NCI-H2171 treated with DMSO at 0.1 percent for 48 hours (cell line): ENCODE results near the gene SLC26A1.
"Not testable (repeated sequence)": the region's sequence is repeated elsewhere in the genome, so short reads cannot be mapped to it uniquely, and the experiment has no call there.

Experiments
- DNase-seq: peaks from one replicate; lab custom pipeline; 2025; lab: John Stamatoyannopoulos, UW

The SLC26A1 gene

DNA sequence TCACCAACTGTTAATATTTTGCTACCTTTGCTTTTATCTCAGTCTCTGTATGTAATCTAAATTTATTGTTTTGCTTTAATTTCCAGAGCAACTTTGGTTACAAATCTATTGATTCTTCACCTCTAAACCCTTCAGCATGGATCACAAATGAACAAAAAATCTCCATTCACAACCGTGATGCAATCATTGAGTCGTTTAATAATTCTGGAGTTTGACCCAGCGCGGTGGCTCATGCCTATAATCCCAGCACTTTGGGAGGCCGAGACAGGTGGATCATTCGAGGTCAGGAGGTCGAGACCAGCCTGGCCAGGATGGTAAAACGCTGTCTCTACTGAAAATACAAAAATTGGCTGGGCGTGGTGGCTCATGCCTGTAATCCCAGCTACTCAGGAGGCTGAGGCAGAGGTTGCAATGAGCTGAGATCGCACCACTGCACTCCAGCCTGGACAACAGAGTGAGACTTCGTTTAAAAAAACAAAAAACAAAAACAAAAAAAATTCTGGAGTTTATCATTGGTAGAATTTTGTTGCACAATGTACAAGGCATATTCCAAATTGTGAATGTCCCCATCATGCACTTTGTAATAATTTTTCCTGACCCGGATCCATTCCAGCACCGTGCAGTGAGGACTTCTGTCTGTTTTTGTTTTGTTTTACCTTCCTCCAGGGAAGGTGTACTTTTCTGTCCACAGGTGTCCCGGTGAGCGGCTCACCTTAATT, 8.7 kb downstream of the SLC26A1 start:
- DNase-seq, result no peak

GRCh38 chr4:982814-983213, 10.4 kb downstream of the SLC26A1 start:
- no peak for DNase-seq

DNA sequence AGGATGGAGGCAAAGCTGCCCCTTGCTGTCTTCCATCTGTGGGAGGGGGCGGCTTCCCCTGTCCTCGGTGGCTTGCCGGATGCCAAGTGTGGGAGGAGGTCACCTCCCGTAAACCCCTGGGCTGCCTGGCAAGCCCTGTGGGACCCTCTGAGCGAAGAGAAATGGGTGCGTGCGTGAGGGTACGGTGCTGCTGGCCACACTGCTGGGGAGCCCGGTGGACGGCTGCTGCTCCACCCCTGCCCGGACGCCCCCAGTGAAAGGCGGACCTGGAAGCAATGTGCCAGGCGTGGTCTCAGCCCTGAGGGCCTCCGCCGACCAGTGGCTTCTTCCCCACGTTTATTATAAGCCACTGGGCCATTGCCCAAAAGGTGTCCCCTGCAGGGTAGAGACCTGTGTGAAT, 10.9 kb downstream of the SLC26A1 start:
- DNase-seq, result no peak

DNA sequence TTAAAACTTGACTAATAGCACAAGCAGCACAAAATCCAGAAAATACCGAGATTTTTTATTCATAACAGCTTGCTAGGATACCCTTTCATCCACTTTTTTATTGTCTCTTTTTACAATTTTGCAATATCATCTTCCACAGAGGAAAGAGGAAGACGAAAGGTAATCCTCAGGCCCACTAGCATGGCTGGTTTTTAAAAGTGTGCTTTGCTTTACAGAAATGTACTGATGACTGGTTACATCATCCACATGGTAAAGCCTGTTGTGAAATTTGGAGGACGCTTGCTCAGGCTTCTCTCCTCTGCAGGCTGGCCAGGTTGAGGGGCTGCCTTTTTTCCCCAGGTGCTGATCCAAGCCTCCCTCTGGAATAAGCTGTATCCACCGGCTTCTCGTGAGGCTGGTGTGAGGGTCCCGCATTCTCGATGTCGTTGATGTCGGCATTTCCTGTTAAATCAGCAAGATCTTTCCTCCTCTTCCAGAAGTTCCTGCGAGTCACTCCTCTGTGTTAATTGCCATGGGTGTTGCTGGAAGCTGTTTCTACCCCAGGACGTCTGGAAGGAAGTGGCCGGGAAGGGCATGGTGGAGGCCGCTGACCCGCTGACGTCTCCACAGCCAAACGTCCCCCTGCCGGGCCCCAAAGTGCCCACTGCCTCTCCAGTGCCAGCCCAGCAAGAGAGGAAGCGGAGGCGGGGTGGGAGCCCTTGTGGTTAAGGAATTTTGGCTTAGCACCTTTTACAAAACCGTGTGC, 14.1 kb downstream of the SLC26A1 start:
- DNase-seq, result no peak

DNA sequence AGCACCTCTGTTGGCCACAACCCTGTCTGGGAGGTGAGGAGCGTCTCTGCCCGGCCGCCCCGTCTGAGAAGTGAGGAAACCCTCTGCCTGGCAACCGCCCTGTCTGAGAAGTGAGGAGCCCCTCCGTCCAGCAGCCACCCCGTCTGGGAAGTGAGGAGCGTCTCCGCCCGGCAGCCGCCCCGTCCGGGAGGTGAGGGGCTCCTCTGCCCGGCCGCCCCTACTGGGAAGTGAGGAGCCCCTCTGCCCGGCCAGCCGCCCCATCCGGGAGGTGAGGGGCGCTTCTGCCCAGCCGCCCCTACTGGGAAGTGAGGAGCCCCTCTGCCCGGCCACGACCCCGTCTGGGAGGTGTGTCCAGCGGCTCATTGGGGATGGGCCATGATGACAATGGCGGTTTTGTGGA, 17.2 kb downstream of the SLC26A1 start:
- DNase-seq, result not testable (repeated sequence)

DNA sequence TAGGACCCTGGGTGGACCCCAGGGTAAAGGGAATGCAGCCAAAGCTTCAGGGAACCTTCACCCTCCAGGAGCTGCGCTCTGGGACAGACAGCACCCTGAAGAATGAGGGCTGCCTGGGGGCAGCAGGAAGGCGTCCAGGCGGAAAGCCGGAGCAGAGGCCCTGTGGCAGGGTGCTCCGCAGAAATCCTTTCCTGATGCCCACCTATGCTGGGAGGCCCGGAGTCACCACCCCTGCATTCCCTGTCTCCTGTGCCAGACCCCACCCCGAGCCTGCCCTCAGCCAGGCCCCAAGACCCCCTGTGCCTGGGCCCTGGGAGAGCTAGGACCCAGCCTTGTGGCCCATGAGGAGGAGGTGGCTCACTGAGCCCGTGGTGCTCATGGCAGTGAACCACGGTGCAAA, 18.5 kb downstream of the SLC26A1 start:
- DNase-seq, result no peak

DNA sequence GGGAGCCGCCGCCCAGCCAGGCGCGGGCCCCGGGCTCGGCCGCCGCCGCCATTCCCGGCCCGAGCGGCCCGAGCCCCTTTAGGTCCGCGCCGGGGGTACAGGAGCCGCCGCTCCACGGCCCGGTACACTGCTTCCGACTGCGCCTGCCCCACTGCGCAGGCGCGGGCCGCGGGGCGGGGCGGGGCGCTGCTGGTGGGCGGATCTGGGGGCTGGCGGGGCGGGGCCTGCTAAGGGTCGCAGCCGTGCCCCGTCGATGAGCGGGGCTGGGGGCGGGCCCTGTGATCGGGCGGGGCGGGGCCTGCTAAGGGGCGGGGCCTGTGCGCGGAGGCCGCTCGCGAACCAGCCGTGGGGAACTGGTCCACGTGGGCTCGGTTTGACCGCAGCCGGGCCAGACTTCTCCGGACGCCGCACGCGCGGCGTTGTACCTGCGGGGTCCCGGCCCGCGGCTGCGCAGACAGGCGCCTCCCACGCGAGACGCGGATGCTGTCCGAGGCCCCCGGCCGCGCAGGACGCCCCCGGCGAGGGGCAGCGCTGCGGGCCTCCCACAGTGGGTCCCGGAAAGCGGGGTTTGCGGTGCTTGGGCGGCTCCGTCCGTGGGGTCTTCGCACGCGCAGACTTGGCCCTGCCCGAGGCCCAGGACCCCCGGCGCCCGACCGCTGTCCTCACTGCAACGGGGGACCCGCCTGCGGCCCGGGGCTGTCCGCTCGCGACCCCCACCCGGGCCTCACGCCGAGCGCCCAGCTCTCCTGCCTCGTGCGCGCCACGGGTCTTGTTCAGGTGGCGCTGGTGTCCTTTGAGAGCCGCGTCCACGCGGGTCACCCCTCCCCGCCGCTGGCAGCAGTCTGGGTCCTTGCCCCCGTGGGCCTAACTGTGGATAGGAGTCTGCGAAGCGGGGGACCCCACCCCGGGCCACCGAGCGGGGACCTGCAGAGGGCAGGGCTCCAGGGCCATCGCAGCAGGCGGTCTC, 19.5 kb downstream of the SLC26A1 start, which contains the start of gene DGKQ:
TSS of gene DGKQ (minus strand) at position 139 of the 967 bp plus-strand sequence. CDS start at position 52, 87 bp downstream.
- DNase-seq, result peak; percentile 43

- peak; percentile 1 for DNase-seq
Measured at GRCh38 chr4:972651-973424, 20.4 kb downstream of the SLC26A1 start.

GRCh38 chr4:971666-972500, 21.3 kb downstream of the SLC26A1 start:
- peak; percentile 0 for DNase-seq

DNA sequence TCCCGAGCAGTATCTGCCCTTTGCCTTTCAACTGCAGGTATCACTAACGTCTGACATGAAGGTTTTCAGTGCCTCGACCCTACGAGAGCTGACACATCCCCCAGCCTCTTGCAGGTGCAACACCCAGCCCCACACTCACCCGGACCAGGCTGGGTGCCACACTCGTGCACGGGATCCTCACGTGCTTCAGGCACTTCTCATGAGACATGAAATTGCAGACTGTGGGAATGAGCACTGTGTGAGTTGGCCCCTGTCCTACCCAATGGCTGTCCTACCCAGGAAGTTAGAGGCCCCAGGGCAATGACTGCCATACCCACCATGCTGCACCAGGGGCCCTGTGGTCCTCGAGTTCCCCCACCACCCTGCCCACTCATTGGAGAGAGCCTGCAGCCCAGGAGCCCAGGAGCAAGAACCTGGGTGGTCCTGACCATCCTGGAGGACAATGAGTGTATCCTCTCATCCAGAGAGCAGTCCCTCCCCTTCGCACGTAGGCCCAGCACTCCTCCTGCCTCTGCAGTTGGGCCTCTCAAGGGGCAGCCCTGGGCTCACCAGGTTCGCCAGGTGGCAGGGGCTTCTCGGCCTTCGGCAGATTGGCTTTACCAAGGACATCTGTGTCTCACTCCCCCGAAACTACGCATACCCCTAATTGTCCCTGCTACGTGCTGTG, 22.2 kb downstream of the SLC26A1 start:
- no peak for DNase-seq

DNA sequence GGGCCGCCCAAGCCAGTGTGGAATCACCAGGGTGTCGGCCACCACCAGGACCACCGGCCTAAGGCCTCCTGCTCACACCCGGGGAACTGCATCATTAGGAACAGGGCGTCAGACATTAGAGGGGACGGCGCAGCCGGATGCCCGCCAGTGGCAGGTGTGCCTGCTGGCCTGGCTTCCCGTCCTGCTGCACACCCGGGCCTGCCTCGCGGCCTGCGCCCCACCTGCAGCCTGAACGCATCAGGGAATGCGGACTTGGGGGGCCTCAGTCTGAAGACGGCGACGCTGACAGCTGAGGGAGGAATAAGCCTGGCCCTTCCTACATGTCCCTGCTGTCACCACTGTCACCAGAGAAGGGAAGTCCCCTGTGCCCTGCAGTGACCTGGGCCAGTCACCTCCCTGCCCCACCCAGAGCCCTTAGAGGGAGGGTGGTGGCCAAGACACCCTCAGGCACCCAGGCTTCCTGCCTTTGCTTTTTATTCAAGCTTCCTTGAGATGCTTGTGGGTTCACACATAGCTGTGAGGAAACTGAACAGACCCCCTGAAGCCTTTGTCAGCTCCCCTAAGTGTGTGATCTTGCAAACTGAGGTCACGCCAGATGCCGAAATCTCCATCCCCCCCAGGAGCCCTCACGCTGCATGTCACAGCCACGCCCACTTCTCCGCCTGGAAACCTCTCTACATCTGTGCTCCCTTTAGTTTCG, 23.0 kb downstream of the SLC26A1 start:
- DNase-seq, result no peak

GRCh38 chr4:968621-969394, 24.4 kb downstream of the SLC26A1 start:
- no peak for DNase-seq

GRCh38 chr4:968221-968620, 25.0 kb downstream of the SLC26A1 start:
- DNase-seq, result no peak

GRCh38 chr4:967113-968104, 25.8 kb downstream of the SLC26A1 start:
- DNase-seq, result no peak

GRCh38 chr4:966266-967112, 26.7 kb downstream of the SLC26A1 start:
- DNase-seq, result no peak

GRCh38 chr4:965766-966134, 27.5 kb downstream of the SLC26A1 start:
- DNase-seq, result no peak
